Umbilical cord (tissue), 2 donors: ENCODE measurements around the gene MUC6. TPM values are rescaled to one million over a fixed set of nuclear protein-coding genes. Genes with fewer than 3 reads are reported as not detected.

Experiments used
- DNase-seq: peaks from one replicate; pipeline ENCODE4 v3.0.0-alpha.2; 2015; ENCODE audit warnings: low spot score
- total RNA-seq: library from RNA; depleted of rRNA; stranded (reverse); fragments of >200 nt; gene quantifications from one replicate; pipeline ENCODE4 v1.2.3, GENCODE V29; 2014; ENCODE audit warnings: low replicate concordance; ENCODE audit not compliant: insufficient read depth

MUC6 gene
- total RNA-seq, 1 donor from 2014 or later: 0.24 TPM

DNA sequence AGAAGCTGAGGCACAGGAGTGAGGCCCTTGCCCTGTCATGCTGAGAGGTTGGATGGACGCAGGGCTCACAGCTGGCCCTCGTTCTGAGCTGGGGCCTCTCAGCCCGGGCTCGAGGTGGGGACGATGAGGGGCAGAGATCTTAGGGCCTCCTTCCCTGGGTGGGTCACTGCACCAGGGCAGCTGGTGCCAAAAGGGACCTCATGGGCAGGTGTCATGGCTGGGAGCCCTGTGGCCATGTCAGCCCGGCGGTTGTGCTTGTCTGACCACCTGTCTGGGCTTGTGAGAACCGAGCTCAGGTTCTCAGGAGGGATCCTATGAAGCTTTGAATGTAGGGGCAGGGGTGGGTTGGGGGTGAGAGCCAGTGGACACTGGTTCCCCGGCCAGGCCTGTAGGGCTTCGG is 1.8 kb upstream of the MUC6 start:
- DNase-seq: no peak

DNA sequence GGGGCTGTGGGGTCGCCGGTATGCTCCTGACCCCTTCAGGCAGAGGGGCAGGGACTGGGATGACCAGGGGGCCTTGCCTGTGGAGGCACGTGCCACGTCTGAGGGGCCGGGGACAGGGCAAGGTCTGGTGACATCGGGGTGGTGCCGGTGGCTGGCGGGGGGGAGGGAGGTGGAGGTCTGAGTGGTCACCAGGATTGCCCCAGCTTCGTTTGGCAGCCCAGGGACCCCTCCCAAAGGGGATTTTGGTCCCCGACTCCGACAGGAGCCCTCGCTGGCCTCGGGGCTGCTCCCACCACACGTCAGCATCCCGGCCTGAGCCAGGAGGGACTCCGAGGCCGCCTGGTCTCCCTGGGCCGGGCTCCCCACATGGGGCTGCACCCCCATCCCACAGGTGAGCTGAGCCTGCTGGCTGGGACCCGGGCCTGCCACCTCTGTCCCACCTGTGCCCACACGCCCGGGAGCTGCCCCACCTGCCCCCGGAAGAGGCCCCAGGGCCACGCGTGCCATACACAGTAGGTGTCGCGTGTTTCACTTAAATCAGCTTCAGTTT is 1.1 kb upstream of the MUC6 start:
- DNase-seq: no peak

DNA sequence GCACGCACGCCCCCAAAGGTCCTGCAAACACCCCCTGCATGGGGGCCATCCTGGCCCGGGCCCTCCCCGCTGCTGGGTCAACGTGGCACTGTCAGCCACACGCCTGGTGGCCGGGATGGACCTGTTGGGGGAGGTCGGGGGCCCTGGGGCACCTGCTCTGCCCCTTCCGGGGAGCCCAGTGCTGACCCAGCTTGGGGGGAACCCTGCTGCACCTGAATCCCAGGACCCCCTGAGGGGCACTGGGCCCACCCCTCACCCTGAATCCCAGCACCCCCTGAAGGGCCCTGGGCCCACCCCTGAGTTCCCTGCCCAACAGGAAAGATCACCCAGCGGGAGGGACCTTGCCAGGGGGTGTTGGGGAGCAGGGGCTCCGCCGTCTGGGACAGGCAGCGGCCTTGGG is 413 bp upstream of the MUC6 start:
- no peak for DNase-seq

DNA sequence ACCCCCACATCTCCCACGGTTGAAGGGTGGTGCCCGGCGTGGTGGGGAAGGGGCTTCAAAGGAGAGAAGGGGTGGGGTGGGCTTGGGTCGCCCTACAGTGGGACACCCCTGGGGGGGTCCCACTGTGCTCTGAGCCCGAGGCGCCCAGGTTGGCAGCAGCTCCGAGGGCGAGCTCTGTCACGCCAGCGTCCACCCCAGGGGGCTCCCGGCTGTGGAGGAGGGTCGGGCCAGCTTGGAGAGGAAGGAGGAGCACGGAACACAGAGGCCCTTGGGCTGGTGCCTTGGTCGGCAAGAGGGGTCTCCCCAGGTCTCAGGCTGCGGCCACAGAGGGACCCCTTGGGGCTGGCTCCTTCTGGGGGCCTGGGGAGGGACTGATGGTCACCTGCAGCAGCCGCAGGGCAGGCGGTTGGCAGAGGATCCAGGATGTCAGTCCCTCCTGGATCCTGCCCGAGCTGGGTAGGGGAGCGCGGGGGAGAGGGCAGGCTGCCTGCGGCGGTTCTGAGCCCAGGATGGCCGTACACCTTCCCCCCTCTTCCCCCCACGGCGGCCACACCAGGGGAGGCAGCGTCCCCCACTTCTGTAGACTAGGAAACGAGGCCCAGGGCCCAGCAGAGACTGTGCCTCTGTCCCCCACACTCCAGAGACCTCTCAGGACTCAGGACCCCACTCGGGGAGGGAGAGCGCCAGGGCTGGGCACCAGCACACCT is 788 bp downstream of the MUC6 start:
- DNase-seq: no peak

DNA sequence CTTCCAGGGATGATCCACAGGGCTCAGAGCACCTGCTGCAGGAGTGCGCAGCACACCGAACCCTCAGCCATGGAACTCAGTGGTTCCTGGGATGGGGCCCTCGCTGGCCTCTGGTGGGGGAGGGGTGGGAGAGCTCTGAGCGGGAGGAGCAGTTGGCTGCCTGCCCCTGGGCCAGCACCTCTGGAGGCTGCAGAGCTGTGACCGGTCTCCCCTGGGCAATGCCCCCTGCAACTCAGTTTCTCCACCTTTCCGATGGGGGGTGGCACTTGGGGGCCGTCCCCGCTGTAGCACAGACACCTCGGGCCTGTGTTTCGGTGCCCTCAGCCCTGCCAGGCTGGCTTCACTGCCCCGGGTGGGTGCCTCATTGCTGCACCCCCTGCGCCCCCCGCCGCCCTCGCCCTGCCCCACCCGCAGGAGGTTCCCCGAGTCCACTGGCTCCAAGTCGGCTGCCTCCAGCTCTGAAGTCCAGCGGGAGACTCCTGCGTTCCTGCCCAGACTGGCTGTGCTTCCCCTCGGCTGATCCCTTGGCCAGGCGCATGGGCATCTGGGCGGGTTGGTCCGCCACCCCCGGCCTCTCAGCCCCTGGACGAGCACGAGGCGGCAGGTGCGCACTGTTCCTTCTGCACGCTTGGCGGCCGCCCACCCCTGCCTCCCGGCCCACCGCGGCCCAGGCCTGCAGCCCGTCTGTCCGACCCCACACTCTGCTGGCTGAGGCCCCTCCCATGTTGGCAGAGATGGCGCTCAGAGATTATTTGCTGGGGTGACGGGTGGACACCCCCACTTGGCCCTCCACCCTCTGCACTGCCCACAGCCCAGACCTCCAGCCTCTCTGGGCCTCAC is 1.8 kb downstream of the MUC6 start:
- DNase-seq: no peak

DNA sequence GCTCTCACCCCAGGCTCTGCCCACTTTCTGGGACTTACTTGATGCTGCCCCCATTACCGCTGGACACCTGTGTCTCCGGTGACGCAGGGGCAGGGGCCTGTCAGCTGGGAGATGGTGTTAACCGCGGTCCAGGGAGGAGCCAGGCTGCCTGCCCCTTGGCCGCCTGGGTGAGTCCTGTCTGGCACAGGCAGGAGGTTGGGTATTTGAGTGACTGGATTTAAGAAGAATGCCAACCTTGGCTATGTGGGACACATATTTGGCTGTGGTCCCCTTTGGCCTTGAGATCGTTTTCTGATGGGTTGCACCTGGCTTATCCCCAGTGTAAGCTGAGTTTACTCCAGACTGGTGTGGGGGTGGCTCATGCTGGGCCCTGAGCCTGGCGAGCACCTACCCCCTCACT is 2.5 kb downstream of the MUC6 start:
- no peak for DNase-seq

DNA sequence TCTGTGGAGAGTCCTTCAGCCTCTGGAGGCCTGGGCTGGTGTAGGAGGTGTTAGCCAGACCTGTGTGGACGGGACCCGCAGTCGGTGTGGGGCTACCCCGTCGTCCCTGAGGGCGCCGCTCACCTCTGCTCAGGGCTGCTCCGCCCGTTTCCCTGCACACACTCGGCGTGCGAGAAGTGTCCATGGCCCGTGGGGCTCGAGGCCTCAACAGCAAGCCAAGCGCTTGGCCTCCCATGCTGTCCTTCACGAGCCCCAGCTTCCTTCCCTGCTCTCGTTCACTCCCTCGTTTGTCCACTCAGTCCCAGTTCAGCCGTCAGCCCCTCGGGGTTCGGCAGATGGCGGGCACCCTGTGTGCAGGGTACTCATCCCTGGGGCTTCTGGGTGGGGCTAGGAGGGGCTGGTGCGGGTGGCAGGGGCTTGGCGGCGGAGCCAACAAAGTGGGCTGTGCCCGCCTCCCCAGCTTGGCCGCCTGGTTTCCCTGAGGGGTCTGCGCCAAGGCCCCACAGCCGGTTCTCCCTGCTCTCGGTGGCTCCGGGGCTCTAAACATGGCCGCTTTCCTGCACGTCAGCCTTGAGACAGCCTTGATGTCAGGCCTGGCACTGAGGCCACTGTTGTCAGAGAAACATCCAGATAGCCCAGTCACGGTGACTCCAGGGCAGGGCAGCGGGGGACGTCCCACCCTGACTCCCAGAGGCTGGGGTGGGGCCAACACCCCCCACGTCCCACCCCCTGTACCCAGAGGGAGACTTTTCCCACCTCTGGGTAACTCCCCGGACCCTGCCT is 3.3 kb downstream of the MUC6 start:
- DNase-seq: no peak

DNA sequence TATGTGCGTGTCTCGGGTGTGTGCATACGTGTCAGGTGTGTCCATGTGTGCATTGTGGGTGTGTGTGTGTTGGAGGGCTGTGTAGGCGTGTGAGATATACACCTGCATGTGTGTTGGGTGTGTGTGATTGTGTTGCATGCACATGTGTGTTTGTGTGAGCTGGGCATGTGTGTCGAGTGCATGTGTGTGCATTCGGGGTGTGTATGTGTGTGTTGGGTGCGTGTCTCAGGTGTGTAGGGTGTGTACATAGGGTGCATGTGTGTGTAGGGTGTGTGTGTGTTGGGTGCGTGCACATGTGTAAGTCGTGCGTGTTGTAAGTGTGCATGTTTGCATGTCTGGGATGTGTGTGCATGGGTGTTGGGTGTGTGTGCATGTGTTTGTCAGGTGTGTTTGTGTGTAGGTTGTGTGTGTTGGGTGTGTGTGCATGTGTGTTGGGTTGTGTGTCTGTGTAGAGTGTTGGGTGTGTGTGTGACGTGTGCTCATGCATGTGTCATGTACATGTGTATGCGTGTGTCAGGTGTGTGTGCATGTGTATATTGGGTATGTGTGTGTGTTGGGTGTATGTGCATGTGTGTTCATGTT is 4.1 kb downstream of the MUC6 start:
- no peak for DNase-seq

DNA sequence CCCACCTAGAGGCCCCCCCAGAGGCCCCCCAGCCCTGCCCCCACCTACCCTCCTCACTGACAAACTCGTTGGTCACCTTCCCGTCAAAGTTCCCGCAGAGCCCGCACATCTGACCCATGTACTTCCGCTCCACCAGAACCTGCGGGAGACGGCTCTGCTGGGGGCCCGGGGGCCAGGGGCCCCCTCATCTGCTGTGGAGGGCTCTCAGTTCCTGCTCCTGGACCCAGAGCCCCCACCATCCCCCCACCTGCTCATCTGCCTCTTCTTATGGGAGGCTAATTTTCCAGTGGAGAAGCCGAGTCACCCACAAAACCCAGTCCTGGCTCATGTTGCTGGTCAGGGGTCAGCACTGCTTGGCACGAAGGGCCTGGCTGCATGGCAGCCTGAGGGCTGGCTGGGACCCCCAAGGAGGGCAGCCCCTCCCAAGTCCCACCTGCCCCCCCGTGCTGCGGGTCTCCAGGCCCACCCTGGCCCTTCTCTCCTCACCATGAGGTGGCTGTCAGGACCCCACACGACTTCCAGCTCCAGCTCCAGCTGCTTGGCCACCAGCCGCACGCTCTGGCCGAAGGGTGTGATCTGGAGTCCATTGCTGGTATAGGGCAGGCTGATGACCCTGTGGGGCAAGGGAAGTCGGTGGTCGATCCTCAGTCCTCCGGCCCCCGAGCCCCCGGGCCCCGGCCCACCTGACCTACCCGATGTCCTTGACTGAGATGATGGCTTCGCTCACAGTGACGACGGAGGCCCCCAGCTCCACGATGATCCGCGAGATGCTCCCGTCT is 5.2 kb downstream of the MUC6 start:
- DNase-seq: no peak

DNA sequence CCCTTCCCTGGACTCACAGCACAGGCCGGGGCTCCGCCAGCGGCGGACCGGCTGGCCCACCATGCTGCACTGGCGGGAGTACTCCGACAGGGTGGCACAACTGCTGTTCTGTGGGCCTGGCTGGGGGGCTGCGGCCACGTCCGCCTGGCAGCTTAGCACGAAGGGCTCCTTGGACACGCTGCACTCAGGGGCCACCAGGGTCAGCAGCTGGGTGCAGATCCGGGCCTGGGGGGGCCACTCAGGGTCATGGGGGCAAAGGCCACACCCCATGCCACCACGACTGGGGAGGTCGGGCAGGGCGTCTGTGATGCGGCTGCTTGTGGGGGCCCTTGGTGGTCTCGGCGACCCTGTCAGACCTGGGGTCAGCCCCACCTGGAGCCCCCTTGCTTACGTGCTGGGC is 6.0 kb downstream of the MUC6 start:
- DNase-seq: no peak

DNA sequence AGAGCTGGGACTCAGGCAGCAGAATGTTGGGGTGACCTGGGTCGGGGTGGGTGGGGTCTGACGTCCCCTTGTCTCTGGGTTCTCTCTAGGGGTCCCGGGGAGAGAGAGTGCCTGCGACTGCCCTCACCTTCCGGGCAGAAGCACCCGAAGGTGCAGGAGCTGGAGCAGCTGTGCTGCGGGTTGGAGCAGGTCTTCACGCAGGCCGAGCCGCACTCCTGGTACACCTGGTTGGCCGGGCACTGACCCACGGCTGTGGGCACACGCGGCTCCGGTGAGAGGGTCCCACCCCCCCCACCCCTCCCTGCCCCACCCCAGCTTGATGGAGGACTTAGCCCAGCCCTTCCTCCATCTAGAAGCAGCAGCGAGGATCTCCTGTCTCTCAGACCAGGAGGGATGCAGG is 6.4 kb downstream of the MUC6 start:
- no peak for DNase-seq

DNA sequence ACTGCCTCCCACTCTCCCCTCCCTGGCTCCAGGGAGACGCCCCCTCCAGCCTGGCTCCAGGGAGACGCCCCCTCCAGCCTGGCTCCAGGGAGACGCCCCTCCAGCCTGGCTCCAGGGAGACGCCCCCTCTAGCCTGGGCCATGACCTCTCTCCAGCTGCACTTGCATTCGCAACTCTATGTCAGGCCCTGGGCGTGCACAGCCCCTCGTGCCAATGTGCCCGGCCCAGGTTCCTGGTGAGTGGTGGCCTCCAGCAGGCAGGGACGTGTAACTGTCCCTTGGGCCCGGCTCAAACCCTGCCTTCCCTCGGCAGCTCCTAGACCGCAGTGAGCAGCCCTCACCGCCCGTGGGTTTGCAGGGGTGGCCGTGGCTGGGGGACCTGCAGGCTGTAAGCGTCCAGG is 6.9 kb downstream of the MUC6 start:
- DNase-seq: no peak

DNA sequence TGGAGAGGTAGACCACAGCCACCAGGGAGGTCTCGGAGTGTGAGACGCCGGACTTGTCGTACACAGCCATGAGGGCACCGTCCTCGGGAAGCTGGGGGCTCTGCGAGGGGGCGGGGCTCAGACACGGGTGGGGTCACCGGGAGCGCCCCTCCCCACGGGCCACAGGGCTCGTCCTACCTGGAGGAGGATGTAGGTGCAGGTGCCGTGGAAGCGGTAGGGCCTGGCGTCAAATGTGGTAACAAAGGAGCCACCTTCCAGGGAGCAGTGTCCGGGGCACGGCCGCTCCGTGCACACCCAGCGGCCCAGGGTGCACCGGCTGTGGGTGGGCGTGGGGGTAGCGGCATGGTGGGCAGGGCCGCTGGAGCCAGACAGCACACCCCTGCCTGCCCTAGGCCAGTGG is 7.5 kb downstream of the MUC6 start:
- no peak for DNase-seq

DNA sequence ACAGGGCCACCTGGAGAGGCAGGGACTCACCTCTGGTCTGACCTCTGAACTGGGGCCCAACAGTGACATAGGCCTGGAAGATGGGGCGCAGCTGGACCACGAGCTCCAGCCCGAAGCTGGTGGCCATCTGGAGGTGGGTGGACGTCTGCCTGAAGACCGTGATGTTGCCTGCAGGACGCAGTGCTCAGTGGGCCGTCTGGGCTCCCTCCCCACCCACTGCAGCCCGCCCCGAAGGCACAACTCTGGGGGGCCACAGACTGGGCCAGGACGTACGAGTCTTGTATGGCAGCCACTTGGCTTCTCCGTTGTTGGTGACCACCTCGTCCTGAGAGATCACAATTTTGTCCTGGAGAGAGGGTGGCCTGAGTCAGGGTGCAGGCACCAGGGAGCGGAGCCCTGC is 7.9 kb downstream of the MUC6 start:
- DNase-seq: no peak

DNA sequence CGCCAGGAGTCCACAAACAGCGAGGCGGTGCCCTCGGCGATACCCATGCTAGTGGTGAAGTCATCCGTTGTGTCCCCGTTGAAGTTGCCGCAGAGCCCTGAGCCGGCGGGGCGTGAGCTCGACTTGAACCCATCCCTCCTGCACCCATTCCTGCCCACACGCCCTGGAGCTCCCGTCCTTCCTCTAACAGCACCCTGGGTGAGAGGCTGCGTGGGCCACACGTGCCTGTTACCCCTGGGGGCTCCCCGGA is 8.3 kb downstream of the MUC6 start:
- DNase-seq: no peak

DNA sequence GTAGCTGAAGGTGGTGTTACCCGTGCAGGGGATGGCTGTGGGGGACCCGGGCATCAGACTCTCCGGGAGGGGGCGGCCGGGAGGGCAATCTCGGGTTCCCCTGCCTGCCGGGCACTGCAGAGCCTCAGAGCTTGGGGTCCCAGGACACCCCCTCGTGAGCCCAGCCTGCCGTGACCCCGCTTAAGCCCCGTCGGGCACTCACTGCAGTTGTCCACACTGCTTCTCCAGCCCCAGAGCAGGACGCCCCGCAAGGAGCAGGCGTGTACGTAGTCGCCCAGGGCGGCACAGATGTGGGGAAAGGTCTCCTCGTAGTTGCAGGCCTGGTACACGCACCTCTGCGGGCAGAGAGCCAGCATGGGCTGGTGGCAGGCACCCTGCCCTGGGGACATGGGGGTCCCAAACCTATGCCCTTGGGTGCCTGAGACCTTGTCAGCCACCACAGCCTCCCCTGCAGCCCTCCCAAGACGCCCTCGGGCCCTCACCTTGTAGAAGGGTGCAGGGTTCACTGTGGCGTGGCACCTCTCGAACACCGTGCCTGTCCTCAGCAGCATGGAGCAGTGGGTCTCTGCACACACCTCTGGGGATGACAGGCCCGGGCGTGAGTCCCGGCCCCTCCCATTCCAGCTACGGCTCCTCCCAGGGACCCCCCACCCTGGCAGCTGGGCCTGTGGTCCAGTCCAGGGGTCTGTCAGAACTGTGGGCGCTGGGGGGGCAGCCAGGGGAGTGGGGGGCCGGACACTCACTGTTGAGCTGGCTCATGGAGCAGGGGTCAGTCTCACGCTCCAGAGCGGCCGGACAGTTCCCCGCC is 8.8 kb downstream of the MUC6 start:
- no peak for DNase-seq

DNA sequence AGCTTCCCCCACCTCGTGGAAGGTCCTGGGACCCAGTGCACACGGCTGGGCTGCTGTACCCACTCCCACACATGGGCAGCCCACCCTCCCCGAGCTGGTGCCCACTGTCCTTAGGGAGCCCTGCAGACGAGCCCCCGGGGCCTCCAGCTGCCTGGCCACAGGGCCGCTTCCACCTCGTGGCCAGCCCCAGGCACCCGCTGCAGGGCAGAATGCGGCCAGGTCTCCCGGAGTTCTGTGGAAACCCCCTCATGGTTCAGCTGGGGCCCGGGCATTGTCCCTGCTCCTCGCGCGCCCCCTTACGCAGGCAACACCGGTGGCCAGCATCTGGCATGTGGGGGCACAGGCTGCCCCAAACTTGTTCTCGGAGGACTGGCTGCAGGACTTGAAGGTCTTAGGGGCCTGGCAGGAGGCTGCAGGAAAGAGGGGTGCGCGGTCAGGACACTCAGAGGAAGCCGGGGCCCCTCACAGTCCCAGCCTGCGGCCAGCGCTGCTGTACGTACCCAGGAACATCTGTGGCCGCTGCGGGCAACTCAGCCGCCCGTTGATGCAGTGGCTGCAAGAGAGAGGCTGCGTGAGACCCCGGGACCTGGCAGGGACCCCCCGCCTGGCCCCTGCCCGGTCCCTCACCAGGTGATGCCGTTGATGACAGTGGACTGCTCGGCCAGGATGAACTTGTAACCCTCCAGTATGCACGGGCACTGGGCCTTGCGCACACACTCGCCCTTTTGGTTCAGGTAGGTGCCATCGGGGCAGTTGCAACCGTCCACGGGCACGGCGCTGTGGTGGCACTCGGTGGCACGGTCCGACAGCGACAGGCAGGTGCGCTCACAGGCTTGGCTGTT is 9.7 kb downstream of the MUC6 start:
- DNase-seq: no peak

DNA sequence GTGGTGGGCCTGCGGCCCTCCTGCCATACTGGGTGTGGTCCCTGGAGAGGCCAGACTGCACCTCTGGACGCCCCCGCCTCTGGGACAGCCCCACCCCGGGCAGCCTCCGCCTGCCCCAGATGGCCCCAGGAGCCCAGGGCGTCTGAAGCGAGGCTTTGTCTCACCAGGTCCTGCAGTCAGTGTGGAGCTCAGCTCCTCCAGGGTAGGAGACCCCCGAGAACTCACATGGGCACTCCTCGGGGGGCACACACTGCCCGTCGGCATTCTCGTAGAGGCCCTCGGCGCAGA is 10.4 kb downstream of the MUC6 start:
- DNase-seq: no peak

DNA sequence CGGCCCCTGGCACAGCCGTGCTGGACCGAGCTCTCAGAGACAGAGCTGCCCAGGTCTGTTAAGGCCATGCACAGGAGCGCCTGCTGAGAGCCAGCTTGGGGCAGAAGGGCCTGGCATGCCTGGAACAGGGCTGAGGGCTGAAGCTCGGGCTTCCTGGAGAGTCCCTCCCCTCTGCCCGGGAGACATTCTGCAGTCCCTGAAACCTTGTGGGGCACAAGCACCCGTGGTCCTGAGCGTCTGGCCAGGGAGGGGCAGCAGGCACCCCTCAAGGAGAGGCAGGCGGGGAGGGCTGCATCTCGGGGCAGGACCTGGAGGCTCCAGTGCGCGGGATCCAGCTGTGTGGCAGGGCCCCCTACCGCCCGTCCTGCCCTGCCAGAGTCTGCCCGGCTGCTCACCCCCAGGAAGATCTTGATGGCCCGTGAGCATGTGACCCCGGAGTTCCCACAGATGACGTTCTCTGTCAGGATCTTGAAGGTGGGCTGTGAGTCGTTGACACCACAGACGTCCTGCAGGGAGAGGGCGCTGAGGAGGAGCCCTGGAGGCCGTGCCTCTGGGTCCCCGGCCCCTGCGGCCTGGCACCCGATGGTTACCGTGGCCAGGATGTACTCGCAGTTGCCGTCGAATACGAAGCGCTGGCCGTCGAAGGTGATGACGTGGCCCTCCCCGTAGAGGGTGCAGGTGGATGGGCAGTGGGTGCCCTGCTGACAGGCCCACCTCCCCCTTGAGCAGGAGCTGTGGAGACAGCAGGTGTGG is 10.9 kb downstream of the MUC6 start:
- no peak for DNase-seq
